AG04449 (cell line): ENCODE results near the gene UGT3A2.

ENCODE experiments used
- CTCF ChIA-PET: fragments of 350-600 bp; formaldehyde crosslinking; extraction: SDS; loops from one replicate; lab custom pipeline; 2021; ENCODE audit warnings: antibody characterized with exemption; lab: Yijun Ruan, JAX
- POLR2A ChIA-PET: fragments of 400-600, 350-600 bp; formaldehyde crosslinking; extraction: SDS; loops from one replicate; lab custom pipeline; 2020; ENCODE audit warnings: antibody characterized with exemption, inconsistent platforms; lab: Yijun Ruan, JAX
- DNase-seq: peaks from one replicate; pipeline ENCODE4 v3.0.0-alpha.2; 2010; ENCODE audit warnings: low read depth, low spot score
- H3K4me3 ChIP-seq: 2 replicates; pipeline ENCODE4 v1.5.1; 2011; ENCODE audit warnings: low read depth, mild to moderate bottlenecking, control low read depth, low read length
- CTCF ChIP-seq: IDR thresholded peaks from one replicate; pipeline ENCODE4 v1.5.1; 2011; ENCODE audit warnings: mild to moderate bottlenecking, moderate library complexity, low read length, control low read depth, inconsistent platforms; ENCODE audit not compliant: insufficient read depth; ENCODE audit errors: missing control alignments

Gene UGT3A2

DNA sequence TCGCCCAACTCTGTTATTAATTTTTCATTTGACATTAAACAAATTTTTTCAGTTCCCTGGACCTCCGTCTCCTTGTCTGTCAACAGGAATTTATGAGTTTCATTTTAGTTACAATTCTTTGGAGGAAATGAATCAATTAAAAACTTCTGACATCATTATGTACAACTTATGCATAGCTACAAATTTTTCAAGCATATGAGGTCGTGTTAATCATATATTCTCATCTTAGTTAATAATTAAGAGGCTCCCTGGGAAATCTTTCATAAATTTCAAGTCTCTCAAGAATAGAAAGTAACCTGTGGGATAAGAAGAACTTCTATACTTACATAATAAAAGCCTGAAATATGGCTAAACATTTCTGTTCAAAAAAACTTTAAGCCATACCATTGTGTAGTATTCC is 78.9 kb downstream of the UGT3A2 start:
- no peak overlapping the region for H3K4me3 ChIP-seq
- DNase-seq: no peak
- no peak for TF ChIP-seq CTCF
- POLR2A ChIA-PET: no interaction called here
- CTCF ChIA-PET: interaction anchor here (1.3 kb wide), 1 partner anchor 63 kb away, joined by 3 read pairs; no protein-coding TSS in a partner anchor
